OCI-LY7 (cell line): ENCODE data around the gene AREL1. TPM values are rescaled to one million over a fixed set of nuclear protein-coding genes. Genes with fewer than 3 reads are reported as not detected.

Source experiments
- BruUV-seq: library from RNA; stranded (reverse); fragments of 400-500 nt; replicated peaks from 2 replicates; lab custom pipeline; 2021; lab: Mats Ljungman, UMichigan
- CTCF ChIA-PET: fragments of 300-600 bp; sonication (Branson Sonifier 250); formaldehyde crosslinking; loops from one replicate; lab custom pipeline; 2022; ENCODE audit warnings: antibody characterized with exemption; ENCODE audit not compliant: unreplicated experiment; lab: Charles Lee
- POLR2A ChIA-PET: fragments of 300-600 bp; sonication (Branson Sonifier 250); formaldehyde crosslinking; loops from one replicate; lab custom pipeline; 2022; ENCODE audit warnings: antibody characterized with exemption; lab: Charles Lee
- DNase-seq: peaks from one replicate; pipeline ENCODE4 v3.0.0-alpha.2; 2015; ENCODE audit warnings: low spot score
- H2AFZ ChIP-seq: fragments of 200-600 bp; sonication (generic), shearing (Covaris generic); 2 replicates; pipeline ENCODE4 v1.6.1; 2014; ENCODE audit warnings: mild to moderate bottlenecking, antibody characterized with exemption, low read length, moderate library complexity
- H3K27ac ChIP-seq: fragments of 200-600 bp; sonication (generic); 2 replicates; pipeline ENCODE4 v1.5.1; 2014; ENCODE audit warnings: mixed run types, low read depth, mild to moderate bottlenecking, moderate library complexity, low read length, inconsistent platforms; ENCODE audit not compliant: poor library complexity, severe bottlenecking
- H3K36me3 ChIP-seq: fragments of 200-600 bp; sonication (generic); 2 replicates; pipeline ENCODE4 v1.6.1; 2014; ENCODE audit warnings: mild to moderate bottlenecking, antibody characterized with exemption, low read length, moderate library complexity, mixed read lengths; ENCODE audit not compliant: insufficient read depth
- H3K4me1 ChIP-seq: fragments of 200-600 bp; sonication (generic); 2 replicates; pipeline ENCODE4 v1.5.1; 2014; ENCODE audit warnings: mild to moderate bottlenecking, low read length; ENCODE audit not compliant: insufficient read depth, poor library complexity, severe bottlenecking
- H3K4me2 ChIP-seq: fragments of 200-600 bp; sonication (generic); 2 replicates; pipeline ENCODE4 v1.6.1; 2014; ENCODE audit warnings: mild to moderate bottlenecking, low read length
- H3K4me3 ChIP-seq: fragments of 200-600 bp; sonication (generic); 2 replicates; pipeline ENCODE4 v1.5.1; 2014; ENCODE audit warnings: mild to moderate bottlenecking, low read depth, low read length; ENCODE audit not compliant: poor library complexity, severe bottlenecking
- H3K79me2 ChIP-seq: fragments of 200-600 bp; sonication (generic); 2 replicates; pipeline ENCODE4 v1.6.1; 2016; ENCODE audit warnings: low read depth, mild to moderate bottlenecking, low read length, moderate library complexity, mixed read lengths; ENCODE audit not compliant: insufficient read depth
- H3K9me2 ChIP-seq: fragments of 200-600 bp; sonication (generic); 2 replicates; pipeline ENCODE4 v1.6.1; 2016; ENCODE audit warnings: mild to moderate bottlenecking, low read length, mixed read lengths; ENCODE audit not compliant: insufficient read depth
- H3K9me3 ChIP-seq: fragments of 200-600 bp; sonication (generic); 2 replicates; pipeline ENCODE4 v1.6.1; 2014; ENCODE audit warnings: mild to moderate bottlenecking, mixed run types, low read length, mixed read lengths
- H4K20me1 ChIP-seq: fragments of 200-600 bp; sonication (generic); 2 replicates; pipeline ENCODE4 v1.6.1; 2014; ENCODE audit warnings: mild to moderate bottlenecking, antibody characterized with exemption, low read length, moderate library complexity, mixed read lengths; ENCODE audit not compliant: insufficient read depth
- CTCF ChIP-seq: fragments of 200-600 bp; sonication (generic); conservative IDR thresholded peaks from 2 replicates; pipeline ENCODE4 v1.5.1; 2014; ENCODE audit warnings: mild to moderate bottlenecking, antibody characterized with exemption, low read length, moderate library complexity, mixed read lengths
- EZH2phosphoT487 ChIP-seq: fragments of 200-600 bp; sonication (generic); IDR thresholded peaks from 2 replicates; pipeline ENCODE4 v1.6.1; 2018; ENCODE audit warnings: low read depth, borderline replicate concordance, mild to moderate bottlenecking, mixed run types, antibody characterized with exemption, low read length, moderate library complexity, mixed read lengths
- intact Hi-C: fragments of 100-400 bp; cut with micrococcal nuclease; formaldehyde crosslinking; loops from one replicate; pipeline ENCODE4 v1.10.0; 2022; ENCODE audit not compliant: unreplicated experiment
- total RNA-seq, 2 experiments: library from RNA; depleted of rRNA in 1 of 2; stranded (reverse); fragments of >200 nt in 1 of 2; shearing (Covaris generic) in 1 of 2; gene quantifications; 2 replicates each; pipeline ENCODE4 v1.2.3, GENCODE V29; 2014 to 2022

Gene AREL1
- total RNA-seq, 2 experiments from 2014 or later = 30.5 to 37.8 TPM

GRCh38 chr14:74660167-74660566 lies 52.7 kb downstream of the AREL1 start:
- no peaks in the 10 kb centered on the region; the same call in 1 of the 2 replicates for H4K20me1 ChIP-seq
- TF ChIP-seq EZH2phosphoT487 (no peak), CTCF (no peak)
- H3K36me3 ChIP-seq = peaks cover 63% of the 10 kb centered on the region
- BruUV-seq = no TSS peak
- intact Hi-C loops = no loop called here
- no peak overlapping the region for H3K27ac ChIP-seq
- H3K4me1 ChIP-seq = no peaks in the 10 kb centered on the region
- no peaks in the 10 kb centered on the region for H3K9me2 ChIP-seq
- no peak overlapping the region for H3K4me3 ChIP-seq
- no peak overlapping the region for H2AFZ ChIP-seq
- POLR2A ChIA-PET = interaction anchor here (0.6 to 0.7 kb wide), 2 partner anchors 19 to 39 kb away, joined by 3 to 4 read pairs; no protein-coding TSS in a partner anchor
- no peaks in the 10 kb centered on the region for H3K9me3 ChIP-seq
- DNase-seq = no peak
- no peaks in the 10 kb centered on the region for H3K79me2 ChIP-seq
- no peak overlapping the region for H3K4me2 ChIP-seq
- CTCF ChIA-PET = no interaction called here

- CTCF ChIA-PET = no interaction called here
- intact Hi-C loops = no loop called here
- H3K4me1 ChIP-seq = no peaks in the 10 kb centered on the region
- H4K20me1 ChIP-seq = no peaks in the 10 kb centered on the region; the same call in 1 of the 2 replicates
- no TSS peak for BruUV-seq
- H3K4me3 ChIP-seq = no peak overlapping the region
- no peak for TF ChIP-seq EZH2phosphoT487
- TF ChIP-seq CTCF = no peak
- no peak overlapping the region for H3K4me2 ChIP-seq
- no peak for DNase-seq
- no peaks in the 10 kb centered on the region for H3K9me3 ChIP-seq
- no peak overlapping the region for H2AFZ ChIP-seq
- H3K27ac ChIP-seq = no peak overlapping the region
- H3K79me2 ChIP-seq = no peaks in the 10 kb centered on the region
- H3K9me2 ChIP-seq = no peaks in the 10 kb centered on the region
- H3K36me3 ChIP-seq = peaks cover 50% of the 10 kb centered on the region
- POLR2A ChIA-PET = interaction anchor here (0.6 kb wide), 1 partner anchor 312 kb away, joined by 4 read pairs; no protein-coding TSS in a partner anchor
These were observed 54.2 kb downstream of the AREL1 start for GRCh38 chr14:74658535-74659131.

GRCh38 chr14:74656964-74657363 lies 55.9 kb downstream of the AREL1 start:
- intact Hi-C loops = no loop called here
- TF ChIP-seq EZH2phosphoT487 (no peak), CTCF (no peak)
- Histone ChIP-seq H3K4me2 (no peak overlapping the region), H3K27ac (no peak overlapping the region), H3K9me3 (no peaks in the 10 kb centered on the region), H3K36me3 (peaks cover 33% of the 10 kb centered on the region), H3K4me3 (no peak overlapping the region), H3K4me1 (no peaks in the 10 kb centered on the region), H4K20me1 (no peaks in the 10 kb centered on the region; the same call in 1 of the 2 replicates), H2AFZ (no peak overlapping the region), H3K9me2 (no peaks in the 10 kb centered on the region), H3K79me2 (no peaks in the 10 kb centered on the region)
- no peak for DNase-seq
- ChIA-PET CTCF (no interaction called here), POLR2A (interaction anchor here (0.6 to 1.4 kb wide), 2 partner anchors 11 to 68 kb away, joined by 4 to 7 read pairs; no protein-coding TSS in a partner anchor)
- BruUV-seq = no TSS peak
